ENCODE data around the gene GUCY2C.

- TF ChIP-seq BHLHE40 (IDR thresholded peaks at IDR 0.05; ENCODE audit: borderline replicate concordance) (no peak), LEF1 (IDR thresholded peaks at IDR 0.05; ENCODE audit: borderline replicate concordance) (no peak), SUZ12 (IDR thresholded peaks at IDR 0.05) (no peak), SP1 (IDR thresholded peaks at IDR 0.05) (no peak), NFRKB (IDR thresholded peaks at IDR 0.05) (no peak), FOXA1 (IDR thresholded peaks at IDR 0.05) (no peak), ARNT (IDR thresholded peaks at IDR 0.05) (no peak), TARDBP (IDR thresholded peaks at IDR 0.05) (no peak), FOXM1 (IDR thresholded peaks at IDR 0.05; ENCODE audit: borderline replicate concordance) (no peak), ZNF384 (IDR thresholded peaks at IDR 0.05) (no peak)
Measured at GRCh38 chr12:14589169-14590004, 107.0 kb downstream of the GUCY2C start.

Data from HEK293T (cell line).